Neutrophil (primary cell): ENCODE data around the gene PPP1R9A.

ENCODE experiments used
- H3K27ac ChIP-seq: fragments of 200-600 bp; sonication (generic); 2 replicates; pipeline ENCODE4 v1.5.1; 2016; ENCODE audit warnings: mild to moderate bottlenecking, moderate library complexity
- H3K27me3 ChIP-seq: fragments of 200-600 bp; sonication (generic); 2 replicates; pipeline ENCODE4 v1.6.0; 2016; ENCODE audit warnings: mild to moderate bottlenecking
- H3K36me3 ChIP-seq: fragments of 200-600 bp; sonication (generic); 2 replicates; pipeline ENCODE4 v1.5.1; 2017
- H3K4me1 ChIP-seq, 2 experiments: fragments of 200-600 bp in 1 of 2; sonication (generic) in 1 of 2; 1 replicate in 1 of 2; 2 replicates in 1 of 2; pipeline versions ENCODE4 v1.5.1 to v1.6.1; 2013 to 2016; ENCODE audit warnings: low read depth in 1 of 2, low read length in 1 of 2, mild to moderate bottlenecking in 1 of 2, moderate library complexity in 1 of 2; ENCODE audit not compliant: control insufficient read depth in 1 of 2, insufficient read depth in 1 of 2
- H3K4me3 ChIP-seq, 2 experiments: fragments of 200-600 bp in 1 of 2; sonication (generic) in 1 of 2; 1 replicate in 1 of 2; 2 replicates in 1 of 2; pipeline ENCODE4 v1.5.1; 2013 to 2016; ENCODE audit warnings: low read depth in 1 of 2, low read length in 1 of 2, mild to moderate bottlenecking in 1 of 2, moderate library complexity in 1 of 2
- H3K9me3 ChIP-seq: fragments of 200-600 bp; sonication (generic); 2 replicates; pipeline ENCODE4 v1.5.1; 2016
- CTCF ChIP-seq: fragments of 200-600 bp; sonication (generic); IDR thresholded peaks from 2 replicates; pipeline ENCODE4 v1.5.1; 2016; ENCODE audit warnings: antibody characterized with exemption

The PPP1R9A gene

GRCh38 chr7:95041031-95041430, 133.6 kb downstream of the PPP1R9A start:
- no peaks in the 10 kb centered on the region for H3K27me3 ChIP-seq
- no peaks in the 10 kb centered on the region for H3K4me1 ChIP-seq
- no peaks in the 10 kb centered on the region for H3K36me3 ChIP-seq
- no peak overlapping the region for H3K27ac ChIP-seq
- no peak overlapping the region for H3K4me3 ChIP-seq
- TF ChIP-seq CTCF: no peak
- no peaks in the 10 kb centered on the region for H3K9me3 ChIP-seq

GRCh38 chr7:95045236-95045923, 138.0 kb downstream of the PPP1R9A start:
- Histone ChIP-seq H3K4me1 (no peaks in the 10 kb centered on the region), H3K27me3 (no peaks in the 10 kb centered on the region), H3K9me3 (no peaks in the 10 kb centered on the region), H3K4me3 (no peak overlapping the region), H3K27ac (no peak overlapping the region), H3K36me3 (no peaks in the 10 kb centered on the region)
- no peak for TF ChIP-seq CTCF

- TF ChIP-seq CTCF: no peak
- Histone ChIP-seq H3K9me3 (no peaks in the 10 kb centered on the region), H3K27ac (no peak overlapping the region), H3K36me3 (no peaks in the 10 kb centered on the region), H3K27me3 (no peaks in the 10 kb centered on the region), H3K4me1 (no peaks in the 10 kb centered on the region), H3K4me3 (no peak overlapping the region)
These were observed 139.3 kb downstream of the PPP1R9A start for GRCh38 chr7:95046494-95047240.

- no peak overlapping the region for H3K27ac ChIP-seq
- no peaks in the 10 kb centered on the region for H3K4me1 ChIP-seq
- no peaks in the 10 kb centered on the region for H3K27me3 ChIP-seq
- H3K4me3 ChIP-seq: no peak overlapping the region
- no peaks in the 10 kb centered on the region for H3K36me3 ChIP-seq
- TF ChIP-seq CTCF: no peak
- no peaks in the 10 kb centered on the region for H3K9me3 ChIP-seq
These were observed 139.9 kb downstream of the PPP1R9A start for GRCh38 chr7:95047291-95047690.

GRCh38 chr7:95052566-95053094, 145.2 kb downstream of the PPP1R9A start:
- no peak for TF ChIP-seq CTCF
- Histone ChIP-seq H3K36me3 (no peaks in the 10 kb centered on the region), H3K9me3 (no peaks in the 10 kb centered on the region), H3K27ac (no peak overlapping the region), H3K27me3 (no peaks in the 10 kb centered on the region), H3K4me3 (no peak overlapping the region), H3K4me1 (no peaks in the 10 kb centered on the region)
